Loucy (cell line): ENCODE results near the gene FGF7.

Experiments used
- EZH2phosphoT487 ChIP-seq: fragments of 200-600 bp; IDR thresholded peaks from 2 replicates; pipeline ENCODE4 v1.6.1; 2018; ENCODE audit warnings: antibody characterized with exemption, mild to moderate bottlenecking, moderate library complexity, borderline replicate concordance
- TF ChIP-seq, protein P1 (sequence below): fragments of 200-600 bp; sonication (generic); conservative IDR thresholded peaks from 2 replicates; pipeline ENCODE4 v1.5.1; 2014; ENCODE audit warnings: mild to moderate bottlenecking, antibody characterized with exemption, low read length

DNA sequence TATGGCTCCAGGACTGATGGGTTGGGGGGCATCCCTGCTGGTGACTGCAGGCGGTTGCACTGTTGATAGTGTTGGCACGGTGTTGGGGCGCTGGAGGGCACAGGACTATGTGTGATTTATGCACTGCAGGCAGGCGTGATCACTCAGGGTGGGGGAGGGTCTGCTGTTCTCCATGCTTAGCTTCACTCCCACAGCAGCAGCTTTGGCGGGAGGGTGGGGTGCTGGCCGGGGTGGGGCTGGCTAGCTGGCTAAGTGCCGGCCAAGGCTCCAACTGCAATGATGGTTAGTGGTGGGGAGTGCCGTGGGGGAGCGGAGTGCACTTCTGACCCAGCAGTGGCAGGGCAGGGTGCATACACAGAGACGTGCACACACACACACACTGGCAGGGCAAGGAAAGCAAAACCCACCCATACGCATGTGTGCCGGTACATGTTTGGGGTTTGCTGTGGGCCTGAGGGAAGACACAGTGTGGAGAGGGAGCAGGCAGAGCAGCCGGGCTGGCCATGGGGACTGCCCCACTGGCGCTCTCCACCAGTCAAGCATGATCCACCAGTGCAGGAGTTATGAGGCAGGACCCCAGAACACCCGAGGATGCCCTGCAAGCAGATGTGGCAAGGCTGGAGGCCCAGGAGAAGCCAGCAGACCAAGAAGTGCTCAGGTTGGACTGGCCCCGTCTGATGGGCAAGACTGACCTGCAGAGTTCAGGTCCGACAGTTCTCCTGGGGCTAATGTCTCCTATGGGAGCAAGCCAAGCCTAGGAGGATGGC is 16.5 kb upstream of the FGF7 start:
- TF ChIP-seq, protein P1, sequence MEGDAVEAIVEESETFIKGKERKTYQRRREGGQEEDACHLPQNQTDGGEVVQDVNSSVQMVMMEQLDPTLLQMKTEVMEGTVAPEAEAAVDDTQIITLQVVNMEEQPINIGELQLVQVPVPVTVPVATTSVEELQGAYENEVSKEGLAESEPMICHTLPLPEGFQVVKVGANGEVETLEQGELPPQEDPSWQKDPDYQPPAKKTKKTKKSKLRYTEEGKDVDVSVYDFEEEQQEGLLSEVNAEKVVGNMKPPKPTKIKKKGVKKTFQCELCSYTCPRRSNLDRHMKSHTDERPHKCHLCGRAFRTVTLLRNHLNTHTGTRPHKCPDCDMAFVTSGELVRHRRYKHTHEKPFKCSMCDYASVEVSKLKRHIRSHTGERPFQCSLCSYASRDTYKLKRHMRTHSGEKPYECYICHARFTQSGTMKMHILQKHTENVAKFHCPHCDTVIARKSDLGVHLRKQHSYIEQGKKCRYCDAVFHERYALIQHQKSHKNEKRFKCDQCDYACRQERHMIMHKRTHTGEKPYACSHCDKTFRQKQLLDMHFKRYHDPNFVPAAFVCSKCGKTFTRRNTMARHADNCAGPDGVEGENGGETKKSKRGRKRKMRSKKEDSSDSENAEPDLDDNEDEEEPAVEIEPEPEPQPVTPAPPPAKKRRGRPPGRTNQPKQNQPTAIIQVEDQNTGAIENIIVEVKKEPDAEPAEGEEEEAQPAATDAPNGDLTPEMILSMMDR, result no peak
- TF ChIP-seq EZH2phosphoT487, result no peak
